ENCODE results near the gene SHQ1.
A peak's percentile ranks its signal among the peaks of the same experiment; 100 is the strongest.

SHQ1 gene

GRCh38 chr3:72887343-72887704, 39.1 kb upstream of the SHQ1 start:
- Mint-ChIP-seq H3K36me3 (ENCODE audit: low read depth) (peaks cover 4% of the 10 kb centered on the region), H3K4me1 (peaks cover 19% of the 10 kb centered on the region), H3K9me3 (peaks cover 5% of the 10 kb centered on the region), H3K4me3 (peak overlapping the region; percentile 78), H3K27me3 (peaks cover 78% of the 10 kb centered on the region), H3K27ac (no peak overlapping the region)
- DNase-seq (no peak), ATAC-seq (no peak)

GRCh38 chr3:72872183-72872582, 23.9 kb upstream of the SHQ1 start:
- Mint-ChIP-seq H3K4me3 (no peak overlapping the region), H3K36me3 (ENCODE audit: low read depth) (no peaks in the 10 kb centered on the region), H3K4me1 (no peaks in the 10 kb centered on the region), H3K27me3 (peaks cover 6% of the 10 kb centered on the region), H3K27ac (no peak overlapping the region), H3K9me3 (no peaks in the 10 kb centered on the region)
- DNase-seq = no peak
- ATAC-seq = no peak

GRCh38 chr3:72862314-72863090, 14.3 kb upstream of the SHQ1 start:
- Mint-ChIP-seq H3K36me3 (ENCODE audit: low read depth) (no peaks in the 10 kb centered on the region), H3K27ac (no peak overlapping the region), H3K9me3 (no peaks in the 10 kb centered on the region), H3K27me3 (no peaks in the 10 kb centered on the region), H3K4me1 (no peaks in the 10 kb centered on the region), H3K4me3 (no peak overlapping the region)
- no peak for DNase-seq
- no peak for ATAC-seq

- ATAC-seq (no peak), DNase-seq (no peak)
- H3K4me3 Mint-ChIP-seq = no peak overlapping the region
- H3K36me3 Mint-ChIP-seq (ENCODE audit: low read depth) = no peaks in the 10 kb centered on the region
- H3K27ac Mint-ChIP-seq = no peak overlapping the region
- H3K9me3 Mint-ChIP-seq = no peaks in the 10 kb centered on the region
- no peaks in the 10 kb centered on the region for H3K4me1 Mint-ChIP-seq
- no peaks in the 10 kb centered on the region for H3K27me3 Mint-ChIP-seq
These were observed 12.6 kb upstream of the SHQ1 start for GRCh38 chr3:72860846-72861245.

GRCh38 chr3:72860053-72860452, 11.8 kb upstream of the SHQ1 start:
- no peak for ATAC-seq
- no peaks in the 10 kb centered on the region for H3K9me3 Mint-ChIP-seq
- no peak overlapping the region for H3K4me3 Mint-ChIP-seq
- H3K27ac Mint-ChIP-seq = no peak overlapping the region
- DNase-seq = no peak
- H3K27me3 Mint-ChIP-seq = no peaks in the 10 kb centered on the region
- H3K4me1 Mint-ChIP-seq = no peaks in the 10 kb centered on the region
- no peaks in the 10 kb centered on the region for H3K36me3 Mint-ChIP-seq (ENCODE audit: low read depth)

- Mint-ChIP-seq H3K4me1 (peaks cover 2% of the 10 kb centered on the region), H3K27me3 (no peaks in the 10 kb centered on the region), H3K36me3 (ENCODE audit: low read depth) (no peaks in the 10 kb centered on the region), H3K27ac (no peak overlapping the region), H3K4me3 (no peak overlapping the region), H3K9me3 (no peaks in the 10 kb centered on the region)
- DNase-seq = no peak
- ATAC-seq = no peak
These were observed 6.8 kb upstream of the SHQ1 start for GRCh38 chr3:72855001-72855400.

- Mint-ChIP-seq H3K27ac (peak overlapping the region; percentile 94), H3K36me3 (ENCODE audit: low read depth) (peaks cover 6% of the 10 kb centered on the region), H3K4me1 (peaks cover 61% of the 10 kb centered on the region), H3K27me3 (no peaks in the 10 kb centered on the region), H3K4me3 (peak overlapping the region; percentile 96), H3K9me3 (no peaks in the 10 kb centered on the region)
- DNase-seq (peak; percentile 20), ATAC-seq (peak; percentile 12)
These were observed 447 bp upstream of the SHQ1 start for GRCh38 chr3:72848703-72849081.

GRCh38 chr3:72847282-72847681, 963 bp downstream of the SHQ1 start:
- DNase-seq = no peak
- H3K4me1 Mint-ChIP-seq = peaks cover 62% of the 10 kb centered on the region
- no peaks in the 10 kb centered on the region for H3K27me3 Mint-ChIP-seq
- peak overlapping the region; percentile 96 for H3K4me3 Mint-ChIP-seq
- H3K9me3 Mint-ChIP-seq = no peaks in the 10 kb centered on the region
- H3K36me3 Mint-ChIP-seq (ENCODE audit: low read depth) = peaks cover 11% of the 10 kb centered on the region
- peak overlapping the region; percentile 94 for H3K27ac Mint-ChIP-seq
- no peak for ATAC-seq

- no peaks in the 10 kb centered on the region for H3K27me3 Mint-ChIP-seq
- no peaks in the 10 kb centered on the region for H3K9me3 Mint-ChIP-seq
- no peak overlapping the region for H3K27ac Mint-ChIP-seq
- ATAC-seq (no peak), DNase-seq (no peak)
- peak overlapping the region; percentile 96 for H3K4me3 Mint-ChIP-seq
- H3K4me1 Mint-ChIP-seq = peaks cover 59% of the 10 kb centered on the region
- H3K36me3 Mint-ChIP-seq (ENCODE audit: low read depth) = peaks cover 22% of the 10 kb centered on the region
These were observed 2.1 kb downstream of the SHQ1 start for GRCh38 chr3:72846166-72846565.

- Mint-ChIP-seq H3K9me3 (no peaks in the 10 kb centered on the region), H3K27me3 (no peaks in the 10 kb centered on the region), H3K36me3 (ENCODE audit: low read depth) (peaks cover 29% of the 10 kb centered on the region), H3K4me1 (peaks cover 55% of the 10 kb centered on the region), H3K27ac (peak overlapping the region; percentile 75), H3K4me3 (peak overlapping the region; percentile 3)
- ATAC-seq (peak; percentile 22), DNase-seq (no peak)
These were observed 3.7 kb downstream of the SHQ1 start for GRCh38 chr3:72844436-72844993.

GRCh38 chr3:72839057-72839456, 9.2 kb downstream of the SHQ1 start:
- peaks cover 5% of the 10 kb centered on the region for H3K4me1 Mint-ChIP-seq
- no peak for ATAC-seq
- H3K27me3 Mint-ChIP-seq = no peaks in the 10 kb centered on the region
- peaks cover 46% of the 10 kb centered on the region for H3K36me3 Mint-ChIP-seq (ENCODE audit: low read depth)
- no peak for DNase-seq
- no peak overlapping the region for H3K4me3 Mint-ChIP-seq
- H3K27ac Mint-ChIP-seq = no peak overlapping the region
- H3K9me3 Mint-ChIP-seq = no peaks in the 10 kb centered on the region

- Mint-ChIP-seq H3K9me3 (no peaks in the 10 kb centered on the region), H3K4me1 (no peaks in the 10 kb centered on the region), H3K27ac (no peak overlapping the region), H3K36me3 (ENCODE audit: low read depth) (peaks cover 36% of the 10 kb centered on the region), H3K27me3 (no peaks in the 10 kb centered on the region), H3K4me3 (no peak overlapping the region)
- DNase-seq = no peak
- no peak for ATAC-seq
These were observed 11.3 kb downstream of the SHQ1 start for GRCh38 chr3:72836923-72837322.

- DNase-seq = no peak
- no peak overlapping the region for H3K27ac Mint-ChIP-seq
- H3K4me1 Mint-ChIP-seq = no peaks in the 10 kb centered on the region
- H3K9me3 Mint-ChIP-seq = no peaks in the 10 kb centered on the region
- ATAC-seq = no peak
- no peak overlapping the region for H3K4me3 Mint-ChIP-seq
- no peaks in the 10 kb centered on the region for H3K27me3 Mint-ChIP-seq
- peaks cover 36% of the 10 kb centered on the region for H3K36me3 Mint-ChIP-seq (ENCODE audit: low read depth)
These were observed 11.8 kb downstream of the SHQ1 start for GRCh38 chr3:72836416-72836815.

- no peak overlapping the region for H3K4me3 Mint-ChIP-seq
- H3K36me3 Mint-ChIP-seq (ENCODE audit: low read depth) = peaks cover 41% of the 10 kb centered on the region
- no peak overlapping the region for H3K27ac Mint-ChIP-seq
These were observed 17.6 kb downstream of the SHQ1 start for GRCh38 chr3:72830452-72831223.

GRCh38 chr3:72829701-72830100, 18.5 kb downstream of the SHQ1 start:
- H3K27me3 Mint-ChIP-seq = no peaks in the 10 kb centered on the region
- peaks cover 36% of the 10 kb centered on the region for H3K36me3 Mint-ChIP-seq (ENCODE audit: low read depth)
- no peaks in the 10 kb centered on the region for H3K9me3 Mint-ChIP-seq

More at GRCh38 chr3:72830452-72831223, 17.6 kb downstream of the SHQ1 start:
- Mint-ChIP-seq H3K27me3 (no peaks in the 10 kb centered on the region), H3K9me3 (no peaks in the 10 kb centered on the region), H3K4me1 (peaks cover 2% of the 10 kb centered on the region)
- ATAC-seq (no peak), DNase-seq (no peak)

More at GRCh38 chr3:72829701-72830100, 18.5 kb downstream of the SHQ1 start:
- Mint-ChIP-seq H3K27ac (no peak overlapping the region), H3K4me3 (no peak overlapping the region), H3K4me1 (peaks cover 2% of the 10 kb centered on the region)
- DNase-seq (no peak), ATAC-seq (no peak)
